ENCODE data around the gene SNURF.
A peak's percentile ranks its signal among the peaks of the same experiment; 100 is the strongest.
"Not testable (repeated sequence)": the region's sequence is repeated elsewhere in the genome, so short reads cannot be mapped to it uniquely, and the experiment has no call there.

Gene SNURF

GRCh38 chr15:24954783-24955530 is at the start of gene SNURF, which contains the start of gene SNRPN:
TSS of gene SNURF (plus strand) at chr15:24954987. CDS start at chr15:24955049, 62 bp downstream.
TSS of gene SNRPN (plus strand) at chr15:24954987. CDS start at chr15:24974454, 19,467 bp downstream.
- peak; percentile 56 to 65 for DNase-seq

- no peak for DNase-seq
Measured at GRCh38 chr15:24916305-24917009, 38.3 kb upstream of the SNURF start.

- DNase-seq = no peak
Measured at GRCh38 chr15:24917431-24917830, 37.4 kb upstream of the SNURF start.

GRCh38 chr15:24919446-24919845 is 35.3 kb upstream of the SNURF start:
- no peak for DNase-seq

GRCh38 chr15:24922781-24923180 is 32.0 kb upstream of the SNURF start:
- not testable (repeated sequence) for DNase-seq

GRCh38 chr15:24924153-24924552 is 30.6 kb upstream of the SNURF start:
- no peak for DNase-seq

- DNase-seq = no peak
Measured at GRCh38 chr15:24924621-24925020, 30.2 kb upstream of the SNURF start.

- not testable (repeated sequence) for DNase-seq
Measured at GRCh38 chr15:24931874-24932732, 22.7 kb upstream of the SNURF start.

DNA sequence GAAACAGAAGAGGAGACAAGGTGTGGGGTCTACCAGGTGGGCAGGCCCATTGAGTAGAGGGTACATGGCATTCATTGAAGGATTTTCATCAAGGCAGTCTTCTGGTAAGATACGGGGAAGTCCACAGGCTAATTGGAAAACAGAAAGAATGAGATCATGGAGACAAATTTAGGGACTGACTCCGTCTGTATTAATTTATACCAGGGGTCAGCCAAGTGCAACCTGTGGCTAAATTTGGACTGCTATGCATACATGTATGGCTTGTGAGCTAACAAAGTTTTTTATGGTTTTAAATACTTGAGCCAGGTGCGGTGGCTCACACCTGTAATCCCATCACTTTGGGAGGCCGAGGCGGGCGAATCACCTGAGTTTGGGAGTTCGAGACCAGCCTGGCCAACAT is 21.1 kb upstream of the SNURF start:
- DNase-seq = no peak

GRCh38 chr15:24938224-24938623 is 16.6 kb upstream of the SNURF start:
- DNase-seq = not testable (repeated sequence)

GRCh38 chr15:24940236-24940635 is 14.6 kb upstream of the SNURF start:
- DNase-seq = no peak

DNA sequence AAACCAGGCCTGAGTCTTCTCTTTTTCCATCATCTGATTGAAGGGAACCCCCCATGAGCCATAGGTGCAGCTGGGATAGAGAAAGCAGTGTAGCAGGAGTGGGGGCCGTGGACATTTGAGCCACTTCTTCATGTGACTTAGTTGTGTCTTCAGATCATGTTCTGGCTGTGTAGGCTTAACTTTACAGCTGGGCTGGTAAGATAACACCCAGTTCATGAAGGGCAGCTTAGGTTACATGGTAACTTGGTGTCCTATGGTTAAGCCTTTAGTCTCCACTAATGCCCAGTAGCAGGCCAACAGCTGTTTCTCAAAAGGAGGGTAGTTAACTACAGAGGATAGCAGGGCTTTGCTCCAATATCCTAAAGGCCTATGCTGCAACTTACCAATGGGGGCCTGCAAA is 11.4 kb upstream of the SNURF start:
- no peak for DNase-seq

DNA sequence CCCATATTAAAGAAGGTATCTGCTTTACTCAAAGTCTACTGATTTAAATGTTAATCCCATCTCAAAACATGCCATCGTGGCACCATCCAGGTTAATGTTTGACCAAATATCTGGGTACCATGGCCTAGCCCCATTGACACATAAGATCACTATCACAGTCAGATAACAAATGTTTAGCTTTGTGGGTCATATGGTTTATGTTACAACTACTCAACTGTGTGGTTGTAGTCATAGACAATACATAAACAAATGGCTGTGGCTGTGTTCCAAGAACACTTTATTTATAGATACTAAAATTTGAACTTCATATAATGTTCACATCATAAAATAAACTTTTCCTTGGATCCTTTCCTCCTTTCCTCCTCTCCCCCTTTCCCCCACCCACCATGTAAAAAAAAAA is 9.8 kb upstream of the SNURF start:
- DNase-seq = no peak

GRCh38 chr15:24945711-24946110 is 9.1 kb upstream of the SNURF start:
- DNase-seq = no peak

DNA sequence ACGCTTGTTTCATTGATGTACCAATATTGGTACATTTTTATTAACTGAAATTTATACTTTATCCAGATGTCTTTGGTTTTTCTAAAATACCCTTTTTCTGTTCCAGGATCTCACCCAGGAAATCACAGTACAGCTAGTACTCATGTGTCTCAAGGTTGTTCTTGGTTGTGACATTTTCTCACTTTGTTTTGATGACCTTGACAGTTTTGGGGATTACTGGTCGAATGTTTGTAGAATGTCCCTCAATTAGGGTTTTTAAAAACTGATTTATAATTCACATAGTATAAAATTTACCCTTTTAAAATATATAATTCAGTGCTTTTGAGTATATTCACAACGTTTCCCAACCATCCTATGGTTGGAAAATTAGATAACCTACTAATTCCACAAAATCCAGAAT is 6.3 kb upstream of the SNURF start:
- no peak for DNase-seq

DNA sequence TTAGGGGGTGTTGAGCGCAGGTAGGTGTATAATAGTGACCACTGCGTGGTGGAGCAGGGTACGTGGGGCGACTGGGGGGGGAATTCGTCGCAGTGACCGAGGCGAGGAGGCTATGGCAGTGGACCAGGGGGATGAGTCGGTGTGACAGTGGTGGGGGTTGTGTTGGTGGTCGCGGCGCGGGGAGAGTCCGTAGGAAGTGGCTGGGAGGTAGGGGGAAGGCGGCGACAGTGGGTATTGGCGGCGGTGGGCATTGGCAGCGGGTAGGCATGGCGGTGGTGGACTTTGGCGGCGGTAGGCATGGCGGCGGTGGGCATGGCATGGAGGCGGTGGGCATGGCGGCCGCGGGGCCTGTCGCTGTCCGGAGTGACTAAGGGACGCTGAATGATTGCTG is 739 bp downstream of the SNURF start:
- peak in 1 of 2 experiments; percentile 5 for DNase-seq

DNA sequence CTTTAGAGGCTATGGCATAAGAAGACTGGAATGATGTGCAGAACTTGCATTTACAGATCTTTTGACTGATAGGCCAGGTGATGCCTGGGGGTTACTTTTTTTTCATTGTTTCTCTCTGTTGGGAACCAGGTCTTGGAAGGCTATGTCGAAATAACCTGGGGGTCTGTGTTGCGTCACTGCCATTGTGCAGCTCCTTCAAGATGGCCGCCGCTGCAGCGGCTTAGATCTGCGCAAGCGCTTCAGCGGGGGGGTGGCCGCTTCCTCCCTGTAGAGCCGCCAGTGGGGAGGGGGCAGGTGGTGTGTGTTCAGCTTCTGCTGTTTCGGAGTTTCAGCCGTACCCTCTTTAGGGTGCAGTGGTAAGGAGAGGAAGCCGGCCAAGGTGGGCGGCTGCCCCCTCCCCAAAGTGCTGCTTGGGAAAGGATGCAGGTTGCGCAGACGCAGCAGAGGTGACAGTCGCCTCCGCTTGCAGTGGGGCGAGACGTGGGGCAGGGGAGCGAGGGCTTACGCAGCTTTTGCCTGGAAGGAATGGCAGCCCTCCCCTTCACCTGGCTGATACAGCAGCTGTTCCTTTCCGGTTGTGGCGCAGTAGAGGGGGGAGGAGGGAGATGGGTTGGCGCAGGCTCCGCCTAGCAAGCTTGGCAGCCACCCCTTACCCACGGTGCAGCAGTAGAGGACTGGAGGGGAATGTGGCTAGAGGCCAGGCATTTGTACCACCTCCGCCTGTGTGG is 1.5 kb downstream of the SNURF start:
- peak; percentile 61 to 74 for DNase-seq

DNA sequence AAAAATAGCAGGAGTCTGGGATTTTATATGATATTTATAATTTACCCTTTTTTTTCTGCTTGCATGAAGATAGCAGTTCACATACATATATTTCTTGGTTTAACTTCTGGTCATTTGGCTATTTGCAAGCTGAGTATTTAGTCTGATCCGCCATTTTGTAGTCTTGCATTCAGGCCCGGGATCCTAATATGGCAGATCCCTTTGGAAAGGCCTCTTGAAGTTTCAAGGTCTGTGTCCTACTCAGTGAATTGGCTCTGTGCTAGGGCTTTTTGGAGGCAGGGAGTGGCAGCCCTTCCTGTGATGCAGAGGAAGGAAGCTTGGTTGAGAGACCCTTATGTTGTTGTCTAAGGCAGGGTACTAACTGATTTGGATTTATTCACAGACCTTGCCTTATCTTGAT is 2.9 kb downstream of the SNURF start:
- no peak for DNase-seq

DNA sequence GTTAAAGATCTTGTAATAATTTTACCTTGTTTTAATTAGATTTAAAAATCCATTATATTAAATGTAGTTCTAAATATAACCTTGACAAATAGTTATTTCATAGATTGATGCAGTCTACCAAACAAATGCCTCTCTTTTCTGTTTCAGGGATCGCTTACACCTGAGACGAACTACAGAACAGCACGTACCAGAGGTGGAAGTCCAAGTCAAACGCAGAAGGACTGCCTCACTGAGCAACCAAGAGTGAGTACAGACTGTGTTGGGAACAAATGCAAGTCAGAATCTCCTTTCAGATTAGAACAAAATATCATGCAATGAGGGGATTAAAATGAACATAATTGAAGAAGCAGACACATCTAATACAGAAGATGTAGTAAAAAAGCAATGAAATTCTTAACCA is 7.2 kb downstream of the SNURF start:
- no peak for DNase-seq

GRCh38 chr15:24962880-24963279 is 8.1 kb downstream of the SNURF start:
- no peak for DNase-seq

GRCh38 chr15:24966364-24967103 is 11.7 kb downstream of the SNURF start:
- DNase-seq = no peak

- no peak for DNase-seq
Measured at GRCh38 chr15:24971052-24971451, 16.3 kb downstream of the SNURF start.
